ENCODE results near the gene DAD1. TPM values are rescaled to one million over a fixed set of nuclear protein-coding genes. Genes with fewer than 3 reads are reported as not detected.

DAD1 gene
- total RNA-seq, 1 experiment from 2014 or later, result 162 TPM

DNA sequence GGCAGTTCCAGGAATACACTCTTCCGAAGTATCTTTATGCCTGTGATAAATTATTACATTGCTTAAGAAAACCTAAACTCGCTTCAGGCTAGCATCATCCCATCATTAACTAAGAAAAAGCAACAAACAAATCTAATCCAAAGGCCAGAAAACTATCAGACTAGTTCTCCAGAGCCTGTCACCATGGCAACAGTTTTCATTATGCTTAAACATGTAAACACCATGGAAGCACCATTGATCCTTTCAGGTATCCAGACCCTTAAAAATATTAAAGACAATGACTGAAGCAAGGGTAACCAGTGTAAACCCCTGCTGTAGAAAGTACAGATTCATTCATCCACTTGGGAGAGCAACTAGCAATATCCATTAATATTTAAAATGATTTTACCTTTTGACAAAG, 9.8 kb downstream of the DAD1 start:
- no TSS peak for BruUV-seq (replicated peaks)
- Histone ChIP-seq H3K9ac (ENCODE audit: low read length) (no peak overlapping the region), H3K4me1 (ENCODE audit: control insufficient read depth in 1 of 2, insufficient read depth in 2 of 2, low read length in 2 of 2) (no peaks in the 10 kb centered on the region), H3K9me3 (ENCODE audit: control insufficient read depth in 1 of 2, insufficient read depth in 1 of 2, low read depth in 1 of 2, low read length in 2 of 2) (no peaks in the 10 kb centered on the region), H4K20me1 (ENCODE audit: insufficient read depth) (peaks cover 9% of the 10 kb centered on the region; the same call in 1 of the 2 replicates), H3K79me2 (ENCODE audit: insufficient read depth, low read length) (peaks cover 88% of the 10 kb centered on the region), H3K4me3 (replicated peaks in 1 of 2; ENCODE audit: low read depth in 1 of 2, low read length in 2 of 2) (no peak overlapping the region), H3K27me3 (ENCODE audit: insufficient read depth, low read length) (no peaks in the 10 kb centered on the region), H3K36me3 (ENCODE audit: control insufficient read depth in 1 of 2, insufficient read depth in 2 of 2, low read length in 2 of 2) (peaks cover 3 to 8% of the 10 kb centered on the region in 2 experiments; a peak in 2 of 4 replicates), H3K9me2 (ENCODE audit: insufficient read depth) (no peaks in the 10 kb centered on the region), H3K4me2 (ENCODE audit: low read length) (no peak overlapping the region), H2AFZ (ENCODE audit: low read depth, low read length, poor library complexity, severe bottlenecking) (no peak overlapping the region), H3K27ac (ENCODE audit: low read depth, low read length) (no peak overlapping the region)
- intact Hi-C loops (cut with micrococcal nuclease), result no loop called here
- ATAC-seq (no peak), DNase-seq (ENCODE audit: low read depth, low spot score) (no peak)
- RAD21 ChIA-PET (ENCODE audit: low non-redundant PET in 1 of 2, low total read pairs in 2 of 2, uncharacterized antibody in 2 of 2, unreplicated experiment in 2 of 2), result no interaction called here
- CTCF ChIA-PET, result interaction anchor here (1.1 to 1.5 kb wide), 2 partner anchors 10 to 14 kb away, joined by 3 to 4 read pairs; no protein-coding TSS in a partner anchor
- no peak for TF ChIP-seq TCF7L2 (IDR thresholded peaks at IDR 0.05; ENCODE audit: borderline replicate concordance, extremely low read depth, insufficient read depth, insufficient read length)
- TF ChIP-seq RAD21 (IDR thresholded peaks at IDR 0.05; ENCODE audit: low read depth), result no peak
- no peak for TF ChIP-seq SRF (IDR thresholded peaks at IDR 0.05; ENCODE audit: low read depth)
- TF ChIP-seq CBX3 (IDR thresholded peaks at IDR 0.05; ENCODE audit: low read depth), result no peak
- TF ChIP-seq POLR2A (IDR thresholded peaks at IDR 0.05; ENCODE audit: borderline replicate concordance, extremely low read depth, insufficient read depth, insufficient read length), result no peak
- TF ChIP-seq, protein P1, sequence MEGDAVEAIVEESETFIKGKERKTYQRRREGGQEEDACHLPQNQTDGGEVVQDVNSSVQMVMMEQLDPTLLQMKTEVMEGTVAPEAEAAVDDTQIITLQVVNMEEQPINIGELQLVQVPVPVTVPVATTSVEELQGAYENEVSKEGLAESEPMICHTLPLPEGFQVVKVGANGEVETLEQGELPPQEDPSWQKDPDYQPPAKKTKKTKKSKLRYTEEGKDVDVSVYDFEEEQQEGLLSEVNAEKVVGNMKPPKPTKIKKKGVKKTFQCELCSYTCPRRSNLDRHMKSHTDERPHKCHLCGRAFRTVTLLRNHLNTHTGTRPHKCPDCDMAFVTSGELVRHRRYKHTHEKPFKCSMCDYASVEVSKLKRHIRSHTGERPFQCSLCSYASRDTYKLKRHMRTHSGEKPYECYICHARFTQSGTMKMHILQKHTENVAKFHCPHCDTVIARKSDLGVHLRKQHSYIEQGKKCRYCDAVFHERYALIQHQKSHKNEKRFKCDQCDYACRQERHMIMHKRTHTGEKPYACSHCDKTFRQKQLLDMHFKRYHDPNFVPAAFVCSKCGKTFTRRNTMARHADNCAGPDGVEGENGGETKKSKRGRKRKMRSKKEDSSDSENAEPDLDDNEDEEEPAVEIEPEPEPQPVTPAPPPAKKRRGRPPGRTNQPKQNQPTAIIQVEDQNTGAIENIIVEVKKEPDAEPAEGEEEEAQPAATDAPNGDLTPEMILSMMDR (IDR thresholded peaks at IDR 0.05 in 2 of 3, conservative IDR thresholded peaks at IDR 0.05 in 1 of 3; ENCODE audit: borderline replicate concordance in 1 of 3, insufficient read depth in 1 of 3, low read depth in 2 of 3, low read length in 2 of 3), result no peak
- no peak for TF ChIP-seq EZH2 (IDR thresholded peaks at IDR 0.05)
- TF ChIP-seq, protein P2, sequence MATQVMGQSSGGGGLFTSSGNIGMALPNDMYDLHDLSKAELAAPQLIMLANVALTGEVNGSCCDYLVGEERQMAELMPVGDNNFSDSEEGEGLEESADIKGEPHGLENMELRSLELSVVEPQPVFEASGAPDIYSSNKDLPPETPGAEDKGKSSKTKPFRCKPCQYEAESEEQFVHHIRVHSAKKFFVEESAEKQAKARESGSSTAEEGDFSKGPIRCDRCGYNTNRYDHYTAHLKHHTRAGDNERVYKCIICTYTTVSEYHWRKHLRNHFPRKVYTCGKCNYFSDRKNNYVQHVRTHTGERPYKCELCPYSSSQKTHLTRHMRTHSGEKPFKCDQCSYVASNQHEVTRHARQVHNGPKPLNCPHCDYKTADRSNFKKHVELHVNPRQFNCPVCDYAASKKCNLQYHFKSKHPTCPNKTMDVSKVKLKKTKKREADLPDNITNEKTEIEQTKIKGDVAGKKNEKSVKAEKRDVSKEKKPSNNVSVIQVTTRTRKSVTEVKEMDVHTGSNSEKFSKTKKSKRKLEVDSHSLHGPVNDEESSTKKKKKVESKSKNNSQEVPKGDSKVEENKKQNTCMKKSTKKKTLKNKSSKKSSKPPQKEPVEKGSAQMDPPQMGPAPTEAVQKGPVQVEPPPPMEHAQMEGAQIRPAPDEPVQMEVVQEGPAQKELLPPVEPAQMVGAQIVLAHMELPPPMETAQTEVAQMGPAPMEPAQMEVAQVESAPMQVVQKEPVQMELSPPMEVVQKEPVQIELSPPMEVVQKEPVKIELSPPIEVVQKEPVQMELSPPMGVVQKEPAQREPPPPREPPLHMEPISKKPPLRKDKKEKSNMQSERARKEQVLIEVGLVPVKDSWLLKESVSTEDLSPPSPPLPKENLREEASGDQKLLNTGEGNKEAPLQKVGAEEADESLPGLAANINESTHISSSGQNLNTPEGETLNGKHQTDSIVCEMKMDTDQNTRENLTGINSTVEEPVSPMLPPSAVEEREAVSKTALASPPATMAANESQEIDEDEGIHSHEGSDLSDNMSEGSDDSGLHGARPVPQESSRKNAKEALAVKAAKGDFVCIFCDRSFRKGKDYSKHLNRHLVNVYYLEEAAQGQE (IDR thresholded peaks at IDR 0.05; ENCODE audit: low read depth), result no peak
- TF ChIP-seq FOSL1 (IDR thresholded peaks at IDR 0.05; ENCODE audit: low read depth), result no peak
- POLR2A ChIA-PET, result interaction anchor here (0.7 kb wide), 1 partner anchor 15 kb away, joined by 3 read pairs; no protein-coding TSS in a partner anchor
